HG03442 (cell line): ENCODE results near the gene LRP11.
A peak's percentile ranks its signal among the peaks of the same experiment; 100 is the strongest.
"Not testable (repeated sequence)": the region's sequence is repeated elsewhere in the genome, so short reads cannot be mapped to it uniquely, and the experiment has no call there.

Experiments used
- ATAC-seq: cut with Tn5 transposase; IDR thresholded peaks from one replicate; pipeline ENCODE4 v1.9.1; 2021; ENCODE audit warnings: mild to moderate bottlenecking, moderate library complexity; ENCODE audit not compliant: unreplicated experiment

LRP11 gene

GRCh38 chr6:149851461-149852110, 12.6 kb downstream of the LRP11 start:
- ATAC-seq = peak; percentile 9

DNA sequence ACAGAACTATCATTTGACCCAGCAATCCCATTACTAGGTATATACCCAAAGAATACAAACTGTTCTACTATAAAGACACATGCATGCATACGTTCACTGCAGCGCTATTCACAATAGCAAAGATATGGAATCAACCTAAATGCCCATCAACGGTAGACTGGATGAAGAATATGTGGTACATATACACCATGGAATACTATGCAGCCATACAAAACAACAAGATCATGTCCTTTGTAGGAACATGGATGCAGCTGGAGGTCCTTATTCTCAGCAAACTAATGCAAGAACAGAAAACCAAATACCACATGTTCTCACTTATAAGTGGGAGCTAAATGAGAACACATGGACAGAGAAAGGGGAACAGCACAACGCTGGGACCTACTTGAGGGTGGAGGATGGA, 15.8 kb downstream of the LRP11 start:
- not testable (repeated sequence) for ATAC-seq

DNA sequence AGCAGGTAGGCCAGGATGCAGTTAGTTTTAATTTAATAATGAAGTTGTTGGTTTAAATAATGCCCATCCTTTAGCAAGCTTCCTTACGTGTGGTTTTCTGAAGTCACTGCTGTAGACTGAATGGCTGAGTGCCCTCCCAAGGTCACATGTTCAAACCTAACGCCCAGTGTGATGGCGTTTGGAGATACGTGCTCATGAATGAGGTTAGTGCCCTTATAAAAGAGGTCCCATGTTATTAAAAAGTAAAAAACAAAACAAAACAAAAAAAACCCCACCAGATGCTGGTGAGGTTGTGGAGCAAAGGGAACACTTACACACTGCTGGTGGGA, 16.3 kb downstream of the LRP11 start:
- no peak for ATAC-seq

DNA sequence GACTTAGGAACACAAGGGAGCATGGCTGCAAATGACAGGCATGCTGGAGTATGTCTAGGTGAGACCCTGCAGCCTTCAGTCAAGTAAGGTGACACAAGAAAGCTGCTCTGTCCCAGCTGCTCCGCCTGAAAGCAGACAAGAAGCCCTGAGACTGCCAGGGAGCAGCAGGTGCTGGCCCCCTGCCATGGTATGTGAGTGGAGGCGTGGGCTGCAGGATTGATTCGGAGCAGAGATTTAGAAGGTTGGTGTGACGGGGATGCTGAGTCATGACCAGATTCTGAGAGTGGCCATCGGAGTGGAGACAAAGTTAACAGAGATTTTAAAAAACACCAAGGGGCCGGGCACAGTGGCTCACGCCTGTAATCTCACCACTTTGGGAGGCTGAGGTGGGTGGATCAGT, 17.8 kb downstream of the LRP11 start:
- no peak for ATAC-seq

DNA sequence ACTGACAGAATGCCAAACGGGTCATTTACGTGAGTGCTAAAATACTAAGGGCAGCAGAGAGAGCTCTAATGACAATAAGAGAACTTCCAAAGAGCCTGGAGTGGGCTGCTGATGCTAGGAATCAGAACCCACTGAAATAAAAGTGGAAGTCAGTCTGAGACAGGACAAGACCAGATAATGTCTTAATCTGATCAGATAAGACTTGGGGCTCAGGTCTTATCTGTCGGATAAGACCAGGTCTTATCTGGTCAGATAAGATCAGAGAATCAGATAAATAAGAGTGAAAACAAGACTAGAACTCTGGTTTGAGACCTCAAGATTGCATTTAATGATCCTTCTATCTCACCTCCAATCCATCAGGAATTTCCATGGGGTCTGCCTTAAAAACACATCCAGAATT, 18.6 kb downstream of the LRP11 start:
- ATAC-seq = no peak

DNA sequence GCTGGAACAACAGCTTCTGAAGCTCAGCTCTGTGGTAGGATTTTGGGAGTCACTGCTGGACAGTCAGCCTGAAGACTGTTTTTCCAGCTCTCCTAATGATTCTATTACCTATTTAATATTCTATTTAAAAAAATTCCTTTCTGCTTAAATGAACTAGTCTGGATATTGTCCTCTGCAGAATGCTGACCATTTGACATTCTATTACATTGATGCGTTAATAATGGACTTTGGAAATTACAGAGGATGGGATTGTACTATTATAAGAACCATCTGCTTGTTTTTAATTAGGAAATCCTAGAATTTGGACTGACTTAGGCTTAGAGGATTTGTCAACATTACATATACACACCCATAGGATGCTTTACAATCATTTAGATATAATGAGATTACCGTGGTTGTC, 19.7 kb downstream of the LRP11 start:
- no peak for ATAC-seq

- ATAC-seq = not testable (repeated sequence)
Observed at GRCh38 chr6:149844036-149844435, 20.1 kb downstream of the LRP11 start.

GRCh38 chr6:149843051-149843633, 21.0 kb downstream of the LRP11 start:
- no peak for ATAC-seq

GRCh38 chr6:149842331-149842730, 21.8 kb downstream of the LRP11 start:
- no peak for ATAC-seq

GRCh38 chr6:149840345-149841075, 23.6 kb downstream of the LRP11 start:
- ATAC-seq = peak; percentile 42

- ATAC-seq = no peak
Observed at GRCh38 chr6:149834513-149835481, 29.4 kb downstream of the LRP11 start.

GRCh38 chr6:149833651-149834050, 30.5 kb downstream of the LRP11 start:
- no peak for ATAC-seq

DNA sequence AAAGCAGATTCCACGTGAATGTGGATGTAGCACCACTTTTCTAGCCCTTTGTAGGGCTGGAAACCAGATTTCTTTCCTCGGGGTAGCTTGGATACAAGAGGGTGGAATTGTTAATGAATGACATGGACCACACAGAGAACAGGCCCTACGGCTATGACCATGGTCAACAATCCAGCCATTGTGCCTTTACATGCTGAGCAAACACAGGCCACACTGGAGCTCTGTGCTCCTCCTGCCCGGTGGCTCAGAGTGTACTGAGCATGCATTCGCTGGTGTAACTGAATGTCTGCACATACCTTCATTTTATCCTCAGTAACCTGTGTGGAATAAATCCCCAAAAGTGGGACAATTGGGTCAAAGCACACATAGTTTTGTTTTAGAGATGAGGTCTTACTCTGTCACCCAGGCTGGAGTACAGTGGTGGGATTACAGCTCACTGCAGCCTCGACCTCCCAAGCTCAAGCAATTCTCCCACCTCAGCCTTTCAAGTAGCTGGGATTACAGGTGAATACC, 32.8 kb downstream of the LRP11 start:
- no peak for ATAC-seq

DNA sequence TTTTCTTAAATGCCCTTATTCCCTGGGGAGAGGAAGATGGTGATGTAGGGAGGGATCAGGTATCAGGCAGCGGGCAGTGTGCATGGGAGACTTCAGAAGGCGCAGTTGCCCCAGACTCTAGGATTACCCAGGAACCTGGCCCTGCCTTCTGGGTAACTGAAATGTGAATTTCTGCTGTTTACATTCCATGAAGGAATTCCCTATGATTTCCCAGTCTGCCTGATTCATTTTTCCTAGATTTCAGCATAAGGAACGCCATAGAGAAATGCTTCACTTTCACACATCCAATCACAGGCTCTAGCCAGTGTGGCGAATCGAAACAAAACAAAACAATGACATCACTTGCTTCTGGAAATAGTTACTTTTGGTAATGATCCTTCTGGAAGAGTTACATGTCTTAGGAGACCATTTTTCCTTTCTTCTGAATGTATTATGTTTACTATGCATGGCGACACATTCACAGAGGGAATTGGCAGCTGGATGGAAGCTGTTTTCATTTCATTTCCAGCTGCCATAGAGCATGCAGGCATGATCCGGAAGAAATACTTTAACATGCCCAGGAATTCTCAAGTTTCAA, 33.3 kb downstream of the LRP11 start:
- no peak for ATAC-seq

GRCh38 chr6:149825292-149825691, 38.9 kb downstream of the LRP11 start:
- no peak for ATAC-seq

DNA sequence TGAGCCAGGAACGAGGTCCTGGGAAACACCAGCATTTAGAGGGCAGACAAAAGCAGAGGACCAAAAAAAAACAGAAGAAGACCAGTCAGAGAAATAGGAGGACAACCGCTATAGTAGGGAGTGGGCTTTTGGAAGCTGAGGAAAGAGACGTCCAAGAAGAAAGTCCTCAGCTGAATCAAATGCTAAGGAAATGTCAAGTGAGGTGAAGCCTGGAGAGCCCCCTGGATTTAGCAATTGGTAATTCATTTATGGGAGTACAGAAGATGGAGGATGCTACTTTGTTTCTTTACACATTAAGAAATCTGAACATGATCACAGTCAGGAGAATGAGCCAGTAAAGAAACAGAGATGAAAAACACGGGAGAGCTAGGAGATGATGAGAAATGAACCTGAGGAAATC, 41.1 kb downstream of the LRP11 start:
- ATAC-seq = no peak

DNA sequence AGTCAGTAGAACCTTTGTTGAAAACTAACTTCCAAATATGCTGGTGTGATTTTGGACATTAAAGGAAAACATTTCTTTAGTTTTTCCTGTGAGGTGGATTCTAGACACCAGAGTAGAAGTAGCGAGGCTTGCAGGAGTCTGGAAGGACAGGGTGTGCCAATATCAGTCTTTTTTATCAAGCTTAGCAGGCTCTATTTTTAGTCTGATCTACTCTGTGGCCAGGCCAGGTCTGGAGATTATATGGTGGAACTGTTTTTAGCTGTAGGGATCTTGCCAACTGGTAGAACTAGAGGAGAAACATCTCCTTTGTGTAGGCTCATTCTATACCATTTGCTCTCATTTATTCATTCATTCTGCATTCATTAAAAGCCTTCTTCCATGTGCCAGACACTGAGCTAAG, 42.7 kb downstream of the LRP11 start:
- ATAC-seq = no peak

- no peak for ATAC-seq
Observed at GRCh38 chr6:149820506-149820905, 43.7 kb downstream of the LRP11 start.

DNA sequence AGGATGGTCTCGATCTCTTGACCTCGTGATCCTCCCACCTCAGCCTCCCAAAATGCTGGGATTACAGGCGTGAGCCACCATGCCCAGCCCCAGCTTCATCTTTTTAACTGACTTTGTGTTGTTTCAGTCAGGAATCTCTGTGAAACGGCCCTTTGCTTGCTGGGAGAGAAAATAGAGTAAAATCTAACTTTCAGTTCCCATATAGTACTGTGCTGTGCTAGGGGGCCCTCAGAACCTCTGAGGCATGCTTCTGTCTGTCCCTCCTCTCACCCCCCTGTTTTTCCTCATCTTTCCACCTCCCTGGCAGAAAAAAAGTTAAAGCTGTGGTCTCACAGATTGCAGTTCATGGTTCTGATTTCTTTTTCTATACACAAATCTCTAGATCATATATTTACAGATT, 48.4 kb downstream of the LRP11 start:
- ATAC-seq = no peak

GRCh38 chr6:149813351-149813750, 50.8 kb downstream of the LRP11 start:
- ATAC-seq = no peak

- ATAC-seq = no peak
Observed at GRCh38 chr6:149809798-149810197, 54.4 kb downstream of the LRP11 start.
